HG02763 (cell line): ENCODE data around the gene TACC3.

Experiments
- ATAC-seq: cut with Tn5 transposase; IDR thresholded peaks from one replicate; pipeline ENCODE4 v1.9.1; 2021; ENCODE audit warnings: mild to moderate bottlenecking, moderate library complexity; ENCODE audit not compliant: unreplicated experiment

TACC3 gene

DNA sequence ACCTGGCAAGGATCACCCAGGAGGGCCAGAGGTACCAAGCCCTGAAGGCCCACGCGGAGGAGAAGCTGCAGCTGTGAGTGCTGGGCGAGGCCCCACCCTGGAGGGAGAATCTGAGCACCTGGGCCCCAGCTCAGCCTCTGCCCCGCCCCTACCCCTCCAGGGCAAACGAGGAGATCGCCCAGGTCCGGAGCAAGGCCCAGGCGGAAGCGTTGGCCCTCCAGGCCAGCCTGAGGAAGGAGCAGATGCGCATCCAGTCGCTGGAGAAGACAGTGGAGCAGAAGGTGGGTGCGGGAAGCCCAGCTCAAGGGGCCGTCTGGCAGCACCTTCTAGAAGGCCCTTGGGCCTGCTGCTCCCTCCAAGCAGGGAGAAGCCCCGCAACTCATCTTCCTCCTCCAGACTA, 23.2 kb downstream of the TACC3 start:
- ATAC-seq, result no peak

DNA sequence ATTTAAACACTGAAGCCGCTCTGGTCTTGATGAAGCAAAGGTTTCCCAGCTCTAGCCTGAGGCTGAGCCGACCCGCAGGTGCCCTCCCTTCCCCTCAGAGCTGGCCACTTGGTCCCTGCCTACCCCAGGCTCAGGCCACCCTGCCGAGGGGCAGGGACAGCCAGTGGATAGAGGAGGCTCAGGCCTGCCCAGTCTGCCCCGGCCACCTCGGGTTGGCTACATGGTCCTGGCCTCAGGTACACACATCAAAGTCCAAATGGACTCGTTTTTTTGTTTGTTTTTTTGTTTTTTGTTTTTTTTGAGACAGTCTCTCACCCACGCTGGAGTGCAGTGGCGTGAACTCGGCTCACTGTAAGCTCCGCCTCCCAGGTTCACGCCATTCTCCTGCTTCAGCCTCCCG, 23.8 kb downstream of the TACC3 start:
- no peak for ATAC-seq

DNA sequence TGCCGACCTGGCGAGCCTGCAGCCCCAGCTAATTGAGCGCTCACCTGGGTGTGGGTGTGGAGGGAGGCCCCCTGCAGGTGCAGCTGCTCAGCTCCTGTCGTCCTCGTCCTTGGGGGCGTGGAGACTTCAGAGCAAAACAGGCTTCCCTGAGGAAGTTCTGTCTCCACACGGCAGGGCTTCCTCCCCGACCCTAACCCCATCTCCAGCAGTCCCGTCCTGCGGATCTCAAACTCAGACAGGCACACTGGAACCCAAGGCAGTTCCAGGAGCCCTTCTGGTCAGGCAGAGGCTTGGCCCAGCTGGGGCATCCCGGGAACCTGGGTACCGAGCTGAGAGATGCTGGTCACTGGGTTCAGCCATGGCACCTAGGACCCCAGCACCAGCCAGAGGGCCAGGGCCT, 24.4 kb downstream of the TACC3 start:
- no peak for ATAC-seq

DNA sequence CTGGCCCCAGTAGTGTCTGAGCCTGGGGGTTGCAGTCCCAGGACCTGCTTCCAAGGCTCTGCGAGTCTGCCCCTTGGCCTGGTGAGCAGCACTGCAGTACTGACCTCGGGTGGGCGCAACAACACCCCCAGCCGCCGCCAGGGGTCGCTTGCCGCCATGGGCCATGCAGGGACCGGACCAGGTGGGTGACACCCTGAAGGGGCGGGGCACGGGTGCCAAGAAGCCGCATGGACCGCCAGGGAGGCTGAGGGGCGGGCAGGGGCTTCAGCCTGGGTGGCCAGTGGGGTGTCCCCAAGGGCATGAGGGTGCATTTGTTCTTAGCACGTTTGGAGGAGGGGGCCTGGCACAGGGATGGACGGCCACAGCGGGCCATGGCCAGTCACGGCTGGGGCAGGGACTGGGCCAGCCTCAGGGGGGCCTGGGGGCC, 25.0 kb downstream of the TACC3 start:
- ATAC-seq, result no peak

DNA sequence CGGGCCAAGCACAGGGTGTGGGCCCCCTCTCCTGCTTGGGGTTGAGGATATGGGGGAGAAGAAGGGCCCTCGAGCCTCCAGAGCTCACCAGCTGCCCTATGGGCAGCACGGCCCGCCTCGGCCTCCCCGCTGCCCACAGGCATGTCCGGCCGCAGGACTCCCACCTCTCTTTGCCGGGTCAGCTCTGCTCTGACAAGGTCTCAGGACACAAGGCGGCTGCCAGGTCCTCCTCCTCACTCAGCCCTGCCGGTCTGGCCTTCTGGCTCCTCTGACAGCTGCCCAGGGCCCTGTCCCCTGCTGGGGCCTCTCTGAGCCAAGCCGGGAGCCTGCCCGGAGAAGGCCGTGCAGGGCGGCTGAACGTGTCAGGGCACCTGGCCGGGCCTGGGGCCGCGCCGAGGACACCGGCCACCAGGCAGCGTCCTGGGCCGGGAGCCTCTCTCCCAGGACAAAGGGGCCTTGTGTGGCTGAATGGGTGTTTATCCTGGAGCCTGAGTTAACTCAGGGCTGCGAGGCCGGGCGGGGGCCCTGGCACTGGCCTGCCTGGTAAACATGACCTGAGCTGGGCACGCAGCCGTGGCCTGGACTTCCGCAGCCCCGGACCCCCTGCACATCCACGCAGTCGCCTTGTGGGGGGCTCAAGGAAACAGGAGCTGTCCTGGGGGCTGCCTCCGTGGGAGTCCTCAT, 25.7 kb downstream of the TACC3 start:
- ATAC-seq, result no peak

DNA sequence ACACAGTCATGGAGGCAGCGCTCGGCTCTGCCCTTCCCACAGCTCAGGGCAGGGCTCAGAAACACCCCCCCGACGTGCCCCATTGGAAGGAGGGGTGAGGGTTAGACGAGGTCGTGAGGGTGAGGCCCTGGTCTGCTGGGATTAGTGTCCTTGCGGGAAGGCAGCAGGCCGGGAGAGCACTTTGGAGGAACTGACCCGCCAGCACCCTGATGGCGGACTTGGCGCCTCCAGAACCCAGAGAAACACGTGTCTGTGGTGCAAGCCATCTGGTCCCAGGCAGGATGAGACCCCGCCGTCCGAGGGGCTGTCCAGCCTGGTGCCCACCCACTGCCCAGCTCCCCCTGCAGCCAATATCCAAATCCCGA, 26.3 kb downstream of the TACC3 start:
- no peak for ATAC-seq

DNA sequence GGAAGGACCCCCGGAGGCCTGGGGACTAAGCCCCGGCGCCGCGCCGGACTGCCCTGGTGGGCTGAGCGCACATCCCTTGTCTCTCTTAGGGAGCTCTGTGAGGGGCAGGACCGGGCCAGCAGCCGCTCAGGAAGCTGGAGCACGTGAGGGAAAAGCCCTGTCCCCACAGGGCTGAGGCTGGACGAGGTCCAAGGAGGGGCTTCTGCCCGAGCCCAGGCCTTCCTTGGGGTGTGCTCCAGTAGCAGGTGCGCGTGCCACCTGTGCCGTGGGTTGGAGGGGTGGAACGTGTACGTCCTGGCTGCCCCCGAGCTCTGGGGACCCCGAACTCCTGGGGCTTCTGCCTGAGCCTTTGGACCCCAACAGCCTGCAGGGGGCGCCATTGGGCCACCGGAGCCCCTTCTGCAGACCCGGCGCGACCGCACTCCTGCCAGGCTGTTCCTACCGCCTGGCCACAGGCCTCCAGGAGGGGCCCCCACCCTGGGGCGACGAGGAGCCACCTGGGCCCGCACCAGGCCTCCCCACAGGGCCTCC, 27.2 kb downstream of the TACC3 start:
- ATAC-seq, result no peak

DNA sequence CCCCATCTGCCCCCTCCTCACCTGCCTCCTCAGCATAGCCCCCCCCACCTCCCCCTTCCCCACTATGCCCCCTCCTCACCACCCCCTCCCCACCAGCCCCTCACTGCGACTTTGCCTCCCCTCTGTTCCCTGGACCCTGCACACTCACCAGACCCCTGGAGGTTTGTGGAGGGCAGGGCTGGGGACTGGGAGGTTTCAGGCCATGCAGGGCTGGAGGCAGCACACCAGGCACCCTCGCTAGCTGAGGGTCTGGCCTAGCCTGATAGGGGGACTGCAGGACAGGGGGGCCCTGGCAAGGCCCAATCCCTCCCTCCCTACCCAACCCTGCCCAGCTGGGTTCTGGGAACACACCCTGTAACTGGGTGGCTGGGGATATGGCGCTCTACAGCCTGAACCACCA, 28.0 kb downstream of the TACC3 start:
- ATAC-seq, result no peak

DNA sequence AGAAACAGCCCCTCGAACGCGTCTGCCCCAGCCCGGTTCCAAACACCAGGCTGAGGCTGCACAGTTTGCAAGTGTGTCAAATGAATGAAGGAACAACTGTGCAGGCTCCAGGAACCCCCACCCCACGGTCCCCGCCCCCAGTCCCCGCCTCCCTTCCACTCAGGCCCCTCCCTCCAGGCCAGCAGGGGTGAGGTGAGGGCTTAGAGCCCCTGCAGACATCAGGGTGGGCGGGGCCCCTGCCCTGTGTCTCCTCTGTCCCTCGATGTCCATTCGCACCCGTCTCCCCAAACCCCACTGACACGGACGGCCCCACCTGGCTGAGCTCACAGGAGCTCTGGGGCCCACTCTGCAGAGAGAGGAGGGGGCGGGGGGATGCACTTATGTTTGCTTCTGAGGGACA, 28.5 kb downstream of the TACC3 start:
- ATAC-seq, result no peak

DNA sequence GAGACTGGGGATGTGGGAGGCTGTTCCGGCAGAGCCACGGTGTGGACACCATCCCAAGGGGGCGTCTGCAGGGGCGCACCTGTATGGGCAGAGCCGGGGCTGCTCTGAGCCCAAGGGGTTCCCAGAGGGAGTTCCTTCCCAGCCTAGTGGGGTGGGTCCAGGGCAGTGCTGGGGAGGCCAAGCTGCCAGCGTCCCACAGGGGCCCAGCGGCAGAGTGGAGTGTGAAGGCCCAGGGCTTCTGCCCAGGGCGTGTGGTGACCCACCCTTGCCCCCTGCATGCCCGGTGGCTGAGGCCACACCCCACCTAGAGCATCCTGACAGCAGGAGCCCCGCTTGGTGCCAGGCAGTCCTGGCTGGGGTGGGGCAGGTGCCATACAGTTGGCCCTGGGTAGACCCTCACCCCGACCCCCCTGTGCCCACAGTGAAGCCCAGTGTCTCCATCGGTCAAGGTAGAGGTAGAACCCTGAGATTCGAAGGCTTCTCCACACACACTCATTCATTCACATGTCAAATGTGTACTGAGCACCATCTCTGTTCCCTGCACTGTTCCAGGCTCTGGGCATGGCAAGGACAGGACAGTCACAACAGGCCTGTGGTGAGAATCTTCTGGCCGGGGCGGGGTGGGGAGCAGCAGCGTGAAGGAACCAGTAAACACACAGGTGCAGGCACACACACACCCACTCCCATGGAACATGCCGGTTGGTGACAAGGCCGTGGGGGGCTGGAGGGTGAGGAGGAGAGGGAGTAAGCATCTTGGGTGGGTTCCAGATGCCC, 29.2 kb downstream of the TACC3 start:
- no peak for ATAC-seq

DNA sequence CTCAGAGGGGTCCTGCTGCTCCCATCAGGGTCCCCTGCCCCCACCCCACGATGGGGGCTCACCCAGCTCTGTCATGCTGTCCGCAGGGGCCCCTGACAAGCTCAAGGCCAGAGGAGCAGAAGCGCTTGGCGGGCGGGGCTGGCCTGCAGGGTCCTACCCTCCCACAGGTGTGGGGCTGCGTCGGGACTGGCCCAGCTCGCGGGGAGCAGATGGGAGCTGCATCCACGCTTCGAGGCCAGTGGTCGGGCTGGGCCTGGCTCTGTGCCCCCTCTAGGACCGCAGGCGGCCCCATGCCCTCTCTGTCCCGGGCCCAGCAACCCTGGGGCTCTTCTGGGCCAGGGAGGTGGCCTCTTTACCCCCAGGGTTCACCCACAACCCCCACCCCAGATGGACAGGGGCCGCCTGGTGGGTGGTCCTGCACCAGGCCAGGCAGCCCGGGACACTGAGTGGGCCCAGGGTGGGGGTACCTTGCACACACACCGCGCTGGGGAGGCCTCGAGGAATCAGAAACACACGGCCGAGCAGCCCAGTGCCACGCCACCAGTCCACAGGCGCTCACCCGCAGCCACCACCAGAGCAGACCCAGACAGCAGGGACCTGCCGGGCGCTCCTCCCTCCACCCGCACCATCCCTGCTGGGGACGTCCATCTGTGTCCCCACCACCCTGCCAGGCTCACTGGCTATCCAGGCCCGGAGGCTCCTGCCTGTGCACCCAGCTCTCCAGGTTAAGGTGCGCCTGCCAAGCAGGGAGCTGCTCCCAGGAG, 30.0 kb downstream of the TACC3 start:
- ATAC-seq, result no peak

DNA sequence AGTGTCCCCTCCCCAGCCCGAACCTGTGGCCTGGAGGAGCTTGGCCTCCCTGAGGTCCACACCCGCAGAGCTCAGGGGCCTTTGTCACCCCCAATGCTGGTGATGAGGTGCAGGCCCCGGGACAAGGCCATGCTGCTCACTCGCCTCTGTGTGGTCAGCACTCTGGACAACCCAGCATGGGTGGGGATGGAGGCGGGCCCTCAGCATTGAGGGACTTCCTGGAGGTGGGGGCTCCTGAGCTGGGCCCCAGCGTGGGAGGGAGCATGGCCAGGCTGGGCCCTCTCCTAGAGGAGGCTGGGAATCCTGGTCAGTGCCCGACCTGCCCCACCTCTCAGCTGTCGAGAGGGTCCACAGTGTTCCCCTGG, 30.6 kb downstream of the TACC3 start:
- ATAC-seq, result no peak

DNA sequence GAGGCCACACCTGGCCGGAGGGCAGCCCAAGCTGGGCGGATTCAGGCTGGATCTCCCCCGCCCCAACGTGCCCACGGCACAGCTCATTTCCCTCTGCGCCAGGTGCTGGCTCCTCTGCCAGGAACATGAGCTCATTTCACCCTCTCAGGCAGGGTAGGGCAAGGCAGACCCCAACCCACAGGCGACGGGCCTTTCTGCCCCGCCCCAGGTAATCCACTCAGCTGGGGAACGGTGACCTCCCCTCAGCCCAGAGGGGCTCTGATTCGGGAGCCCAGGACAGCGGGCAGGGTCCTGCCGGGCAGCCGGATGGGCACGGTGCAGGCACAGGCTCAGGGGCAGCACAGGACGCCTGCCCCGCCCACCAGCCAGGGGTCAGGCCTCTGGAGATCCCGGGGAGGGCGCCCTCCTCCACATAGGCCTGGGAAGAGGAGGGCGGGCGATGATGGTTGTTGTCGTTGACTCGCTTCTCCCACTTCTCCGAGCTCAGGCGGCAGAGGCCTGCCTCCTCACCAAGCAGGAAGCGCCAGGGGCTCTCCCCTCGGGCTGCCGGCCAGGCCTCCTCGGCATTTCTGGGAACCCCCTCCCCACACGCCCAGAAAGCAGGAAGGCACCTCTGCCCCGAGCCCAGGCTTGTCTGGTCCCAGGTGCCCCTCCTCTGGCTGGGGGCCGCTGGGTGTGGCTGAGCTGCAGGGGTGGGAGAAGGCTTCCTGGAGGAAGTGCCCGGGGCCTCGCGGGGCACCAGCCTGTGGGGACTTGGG, 31.1 kb downstream of the TACC3 start:
- ATAC-seq, result no peak

DNA sequence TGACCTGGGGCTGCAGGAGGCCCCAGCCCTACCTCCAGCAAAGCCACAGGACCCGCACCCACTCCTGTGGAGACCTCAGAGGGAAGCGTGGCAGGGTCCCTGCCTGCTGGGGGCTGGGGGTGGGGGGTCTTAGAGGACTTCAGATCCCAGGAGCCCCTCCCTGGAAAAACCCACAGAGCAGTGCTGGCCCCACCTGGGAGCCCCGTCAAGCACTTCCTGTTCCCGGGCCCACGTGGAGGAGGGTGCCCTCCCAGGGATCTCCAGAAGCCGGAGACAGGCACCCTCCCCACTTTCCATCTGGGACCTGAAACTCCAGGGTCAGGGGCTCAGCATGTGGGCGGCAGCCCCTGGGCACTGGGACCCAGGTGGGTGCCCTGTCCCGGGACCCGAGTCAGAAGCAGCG, 32.0 kb downstream of the TACC3 start:
- no peak for ATAC-seq

DNA sequence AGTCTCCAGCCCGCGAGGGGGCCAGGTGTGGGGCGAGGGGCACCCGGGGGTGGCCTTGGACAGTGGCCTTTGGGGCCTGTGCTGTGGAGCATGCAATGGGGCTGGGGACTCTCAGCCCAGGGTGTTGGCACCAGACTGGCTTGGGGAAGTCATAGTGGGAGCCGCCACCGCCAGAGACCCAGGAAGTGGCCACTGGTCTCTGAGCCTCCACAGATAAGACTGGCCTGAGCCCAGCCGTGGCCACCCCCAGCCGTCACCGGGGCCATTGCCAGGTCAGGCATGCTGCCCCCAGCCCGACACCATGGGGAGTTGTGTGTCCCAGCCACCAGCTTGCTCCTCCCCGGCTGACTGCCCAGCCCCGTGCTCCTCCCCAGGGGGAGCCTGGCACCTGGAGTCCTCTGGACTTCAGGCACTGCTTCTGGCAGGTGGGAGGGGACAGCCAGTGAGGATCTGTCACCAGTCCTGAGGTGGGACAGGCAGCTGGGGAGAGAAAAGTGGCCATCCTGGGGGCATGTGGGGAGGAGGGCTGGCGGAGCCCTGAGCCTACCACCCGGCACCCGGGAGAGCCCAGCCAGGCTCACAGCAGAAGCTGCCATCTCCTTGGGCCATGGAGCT, 32.5 kb downstream of the TACC3 start:
- no peak for ATAC-seq

DNA sequence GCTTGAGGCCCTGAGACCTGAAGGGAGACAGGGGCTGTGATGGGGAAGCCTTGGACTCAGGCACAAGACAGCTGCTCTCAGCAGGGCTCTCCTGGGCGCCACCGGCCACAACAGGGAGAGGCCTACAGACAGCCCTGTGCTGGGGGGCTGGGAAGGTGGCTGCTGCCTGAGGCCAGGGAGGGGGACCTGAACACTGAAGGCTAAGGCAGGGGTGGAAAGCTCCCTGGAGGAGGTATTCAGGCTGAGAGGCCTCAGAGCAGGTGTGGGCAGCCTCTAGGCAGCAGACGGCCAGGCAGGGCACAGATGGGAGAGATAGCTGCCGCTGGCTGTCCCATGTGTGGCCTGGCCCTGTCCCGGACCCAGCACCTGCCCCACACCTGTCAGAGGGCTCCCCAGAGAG, 33.0 kb downstream of the TACC3 start:
- no peak for ATAC-seq

DNA sequence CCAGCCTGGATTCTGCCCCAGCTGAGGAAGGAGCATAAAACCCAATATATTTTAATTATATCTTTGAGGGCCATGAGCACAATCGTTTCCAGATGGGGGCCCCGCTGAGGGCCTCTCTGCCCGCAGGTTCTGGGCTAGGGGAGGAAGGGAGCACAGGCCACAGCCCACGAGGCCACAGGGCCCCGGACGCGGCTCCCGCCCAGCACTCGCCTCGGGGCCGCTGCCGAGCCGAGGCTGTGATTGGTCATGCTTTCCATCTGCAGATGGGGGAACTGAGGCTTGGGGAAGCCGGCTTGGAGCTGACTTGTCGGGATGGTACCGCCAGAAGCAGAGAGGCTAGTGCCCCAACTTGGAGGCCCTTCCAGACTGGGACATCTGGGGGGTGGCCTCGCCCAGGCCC, 34.0 kb downstream of the TACC3 start:
- ATAC-seq, result no peak

DNA sequence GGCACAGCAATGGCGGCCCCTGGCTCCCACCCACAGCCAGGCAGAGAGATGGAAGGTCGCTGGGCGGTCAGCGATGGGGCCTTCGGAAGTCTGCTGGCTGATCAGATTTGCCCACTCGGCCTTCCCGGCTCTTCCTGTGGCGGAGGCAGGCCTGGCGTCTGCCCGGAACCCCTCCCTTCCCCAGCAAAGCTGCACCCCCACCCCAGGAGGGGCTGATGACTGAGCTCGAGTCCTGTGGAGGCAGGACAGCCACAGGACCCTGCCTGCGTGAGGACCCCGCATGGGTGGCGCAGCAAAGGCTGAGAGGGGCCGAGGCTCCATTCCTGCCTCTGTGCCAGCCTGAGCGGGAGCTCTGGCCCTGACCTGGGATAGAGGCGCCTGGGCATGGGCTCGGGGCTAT, 34.8 kb downstream of the TACC3 start:
- ATAC-seq, result no peak

DNA sequence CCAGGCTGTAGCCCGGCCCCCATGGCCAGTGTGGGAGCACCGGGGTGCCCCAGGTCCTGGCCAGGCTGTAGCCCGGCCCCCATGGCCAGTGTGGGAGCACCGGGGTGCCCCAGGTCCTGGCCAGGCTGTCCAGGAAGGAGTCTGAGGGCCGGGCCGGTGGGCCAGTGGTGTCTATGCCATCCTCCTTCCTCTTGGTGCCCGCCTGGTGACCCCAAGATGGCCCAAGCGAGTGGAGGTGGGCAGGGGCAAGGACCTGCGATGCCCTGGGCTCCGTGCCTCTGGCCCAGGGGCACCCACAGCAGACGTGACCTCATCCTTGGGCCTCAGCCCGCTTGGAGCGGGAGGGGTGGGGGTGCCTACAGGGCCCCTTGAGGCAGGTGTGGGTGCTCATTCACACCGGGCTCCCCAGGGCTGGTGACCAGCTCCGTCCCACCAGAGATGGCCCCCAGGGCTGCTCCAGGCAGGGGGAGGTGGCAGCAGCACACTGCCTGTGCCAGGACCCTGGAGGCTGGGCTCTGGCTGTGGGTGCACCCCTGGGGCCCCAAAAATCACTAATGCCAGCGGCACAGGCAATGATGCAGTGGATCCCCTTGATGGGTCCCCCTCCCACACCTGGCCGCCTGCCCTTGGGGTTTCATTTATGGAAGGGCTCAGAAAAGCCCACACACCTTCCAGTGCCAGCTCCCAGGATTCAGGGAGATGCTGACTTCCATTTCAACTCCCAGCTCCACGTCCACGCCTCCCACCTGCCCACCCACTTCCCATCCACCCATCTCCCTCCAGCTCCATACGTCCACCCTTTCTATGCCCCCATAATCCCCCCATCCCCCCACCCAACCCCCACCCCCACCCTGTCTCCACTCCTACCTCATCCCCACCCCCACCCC, 35.8 kb downstream of the TACC3 start:
- no peak for ATAC-seq

DNA sequence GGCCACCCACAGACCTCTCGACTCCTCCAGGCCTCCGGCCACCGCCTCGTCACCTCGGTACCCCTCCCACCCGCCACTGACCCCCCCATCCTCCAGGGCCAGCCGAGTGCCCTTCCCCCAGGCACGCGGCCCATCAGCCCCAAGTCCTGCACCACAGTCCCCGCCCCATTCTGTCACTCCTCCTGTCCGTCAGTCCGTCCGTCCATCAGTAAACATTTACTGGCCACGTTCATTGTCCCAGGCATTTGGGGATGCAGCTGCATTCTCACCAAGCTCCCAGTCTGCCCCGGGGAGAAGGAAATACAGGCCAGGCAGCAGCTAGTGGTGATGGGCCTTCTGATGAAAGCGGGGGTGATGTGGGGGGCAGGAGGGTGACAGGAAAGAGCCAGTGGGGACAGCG, 36.5 kb downstream of the TACC3 start:
- no peak for ATAC-seq
